Sigmoid colon (tissue), 4 donors: ENCODE results near the gene UST.

ENCODE experiments used
- CTCF ChIP-seq, 4 experiments: fragments of 450-650 bp in 3 of 4; fragments of 200-600 bp in 1 of 4; IDR thresholded peaks; one replicate each; pipeline ENCODE4 v1.5.1; 2016 to 2019; ENCODE audit warnings: antibody characterized with exemption in 4 of 4, mild to moderate bottlenecking in 3 of 4, moderate library complexity in 2 of 4
- POLR2A ChIP-seq, 2 donors: fragments of 450-650 bp; IDR thresholded peaks; one replicate each; pipeline ENCODE4 v1.6.1; 2016; ENCODE audit warnings: antibody characterized with exemption in 2 of 2, mild to moderate bottlenecking in 2 of 2, moderate library complexity in 2 of 2
- POLR2AphosphoS5 ChIP-seq, 4 donors: sonication (generic); formaldehyde crosslinking; IDR thresholded peaks; one replicate each; pipeline ENCODE4 v1.6.1; 2017; ENCODE audit warnings: antibody characterized with exemption in 4 of 4

GRCh38 chr6:148851683-148852556 is 105.1 kb downstream of the UST start:
- no peak for TF ChIP-seq POLR2A (IDR thresholded peaks at IDR 0.05)
- TF ChIP-seq CTCF (IDR thresholded peaks at IDR 0.05), result no peak
- no peak for TF ChIP-seq POLR2AphosphoS5 (IDR thresholded peaks at IDR 0.05)
